HEK293T (cell line): ENCODE measurements around the gene ABHD12.

Source experiments
- BHLHE40 ChIP-seq: fragments of 450-650 bp; IDR thresholded peaks from 2 replicates; pipeline ENCODE4 v1.6.1; 2016; ENCODE audit warnings: mild to moderate bottlenecking, moderate library complexity, borderline replicate concordance
- FOXM1 ChIP-seq: fragments of 450-650 bp; IDR thresholded peaks from 2 replicates; pipeline ENCODE4 v1.6.1; 2017; ENCODE audit warnings: mild to moderate bottlenecking, borderline replicate concordance
- SP1 ChIP-seq: fragments of 450-650 bp; IDR thresholded peaks from 2 replicates; pipeline ENCODE4 v1.6.1; 2017

- TF ChIP-seq BHLHE40 (no peak), SP1 (no peak), FOXM1 (no peak)
Measured at GRCh38 chr20:25253606-25254275, 136.9 kb downstream of the ABHD12 start.
